Left ventricle myocardium inferior (tissue), 1 donor: ENCODE data around the gene SHROOM1. TPM values are rescaled to one million over a fixed set of nuclear protein-coding genes. Genes with fewer than 3 reads are reported as not detected.

Experiments
- DNase-seq: peaks from one replicate; pipeline ENCODE4 v3.0.0-alpha.2; 2020
- H3K27ac ChIP-seq: fragments of 200-600 bp; replicated peaks from 2 replicates; pipeline ENCODE4 v1.8.0; 2021
- H3K27me3 ChIP-seq: fragments of 200-600 bp; 2 replicates; pipeline ENCODE4 v1.8.0; 2021; ENCODE audit warnings: low read depth
- H3K36me3 ChIP-seq: fragments of 200-600 bp; 2 replicates; pipeline ENCODE4 v1.8.0; 2021
- H3K4me1 ChIP-seq: fragments of 200-600 bp; 2 replicates; pipeline ENCODE4 v1.8.0; 2021
- H3K4me3 ChIP-seq: fragments of 200-600 bp; 2 replicates; pipeline ENCODE4 v1.8.0; 2021; ENCODE audit warnings: mild to moderate bottlenecking, moderate library complexity
- H3K9me3 ChIP-seq: fragments of 200-600 bp; replicated peaks from 2 replicates; pipeline ENCODE4 v1.8.0; 2021
- intact Hi-C: fragments of 100-400 bp; cut with micrococcal nuclease; formaldehyde crosslinking; loops from one replicate; pipeline ENCODE4 v1.11.0; 2022
- total RNA-seq: library from RNA; stranded (reverse); fragmentation: NEBNext Ultra II Directional; extraction: Animal tissue kit (Norgen Biotek cat#: 25700); gene quantifications from one replicate; pipeline ENCODE4 v1.2.1, GENCODE V29; 2021
- TF ChIP-seq, protein P1 (sequence below): fragments of 200-600 bp; IDR thresholded peaks from 2 replicates; pipeline ENCODE4 v1.8.0; 2021; ENCODE audit warnings: antibody characterized with exemption, mild to moderate bottlenecking, borderline replicate concordance
- donor health status: DM: no; HTN: yes; CAD: no; lungs with severe emphysema.

SHROOM1 gene
- total RNA-seq, 1 donor from 2014 or later, result 4.9 TPM

GRCh38 chr5:132777209-132778069 lies 53.0 kb downstream of the SHROOM1 start, which contains the start of gene SEPTIN8:
Gene SEPTIN8 (minus strand): TSS chr5:132777239. CDS start chr5:132777137, 102 bp downstream.
- no peaks in the 10 kb centered on the region for H3K36me3 ChIP-seq
- DNase-seq, result peak; percentile 66
- peaks cover 56% of the 10 kb centered on the region for H3K4me1 ChIP-seq
- no peaks in the 10 kb centered on the region for H3K9me3 ChIP-seq
- H3K4me3 ChIP-seq, result peak within 1 kb of the TSS; percentile 95
- intact Hi-C loops, result no loop called here
- H3K27me3 ChIP-seq, result no peaks in the 10 kb centered on the region
- H3K27ac ChIP-seq, result peak within 1 kb of the TSS; percentile 90
- TF ChIP-seq, protein P1, sequence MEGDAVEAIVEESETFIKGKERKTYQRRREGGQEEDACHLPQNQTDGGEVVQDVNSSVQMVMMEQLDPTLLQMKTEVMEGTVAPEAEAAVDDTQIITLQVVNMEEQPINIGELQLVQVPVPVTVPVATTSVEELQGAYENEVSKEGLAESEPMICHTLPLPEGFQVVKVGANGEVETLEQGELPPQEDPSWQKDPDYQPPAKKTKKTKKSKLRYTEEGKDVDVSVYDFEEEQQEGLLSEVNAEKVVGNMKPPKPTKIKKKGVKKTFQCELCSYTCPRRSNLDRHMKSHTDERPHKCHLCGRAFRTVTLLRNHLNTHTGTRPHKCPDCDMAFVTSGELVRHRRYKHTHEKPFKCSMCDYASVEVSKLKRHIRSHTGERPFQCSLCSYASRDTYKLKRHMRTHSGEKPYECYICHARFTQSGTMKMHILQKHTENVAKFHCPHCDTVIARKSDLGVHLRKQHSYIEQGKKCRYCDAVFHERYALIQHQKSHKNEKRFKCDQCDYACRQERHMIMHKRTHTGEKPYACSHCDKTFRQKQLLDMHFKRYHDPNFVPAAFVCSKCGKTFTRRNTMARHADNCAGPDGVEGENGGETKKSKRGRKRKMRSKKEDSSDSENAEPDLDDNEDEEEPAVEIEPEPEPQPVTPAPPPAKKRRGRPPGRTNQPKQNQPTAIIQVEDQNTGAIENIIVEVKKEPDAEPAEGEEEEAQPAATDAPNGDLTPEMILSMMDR, result peak; percentile 26

GRCh38 chr5:132776938-132777208 lies 53.6 kb downstream of the SHROOM1 start:
- peaks cover 62% of the 10 kb centered on the region for H3K4me1 ChIP-seq
- peak overlapping the region; percentile 95 for H3K4me3 ChIP-seq
- H3K9me3 ChIP-seq, result no peaks in the 10 kb centered on the region
- H3K27me3 ChIP-seq, result no peaks in the 10 kb centered on the region
- no peak for DNase-seq
- H3K27ac ChIP-seq, result peak overlapping the region; percentile 90
- H3K36me3 ChIP-seq, result no peaks in the 10 kb centered on the region
- TF ChIP-seq, protein P1, result no peak
- intact Hi-C loops, result no loop called here

DNA sequence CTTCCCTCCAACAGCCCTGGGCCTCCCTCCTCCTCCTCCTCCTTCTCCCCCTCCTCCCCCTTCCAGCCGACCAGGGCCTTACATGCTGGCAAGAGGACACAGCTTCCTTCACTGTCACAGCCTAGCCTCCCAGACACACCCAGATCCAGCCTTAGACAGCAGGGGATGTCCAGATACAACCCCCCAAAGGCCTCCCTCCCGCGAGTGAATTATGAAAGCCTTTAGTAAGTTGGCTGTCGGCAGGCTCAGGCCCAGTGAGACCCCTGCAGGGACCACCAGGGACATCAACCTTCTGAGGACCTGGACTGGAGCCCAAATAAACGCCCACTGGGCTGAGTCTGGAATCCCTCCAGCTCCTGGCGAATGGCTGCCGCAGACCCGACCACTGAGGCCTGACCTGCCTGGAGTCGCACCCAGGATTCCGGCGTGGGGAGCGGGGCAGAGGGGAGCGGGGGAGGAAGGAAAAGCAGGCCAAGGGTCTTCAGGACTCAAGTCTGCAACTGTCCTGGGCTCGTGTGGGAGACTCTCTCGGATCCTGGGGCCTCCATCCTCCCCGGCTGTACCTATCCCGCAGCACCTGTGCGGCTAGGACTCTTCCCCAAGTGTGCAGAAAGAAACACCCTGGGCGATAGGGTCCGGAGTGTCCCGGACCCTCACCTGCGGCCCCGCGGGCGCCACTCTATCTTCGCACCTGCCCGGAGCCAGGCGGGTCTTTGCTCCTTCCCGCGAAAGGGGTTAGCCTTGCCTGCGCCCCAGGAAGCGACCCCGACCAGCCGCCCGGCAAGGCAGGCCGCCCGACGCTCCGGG lies 54.1 kb downstream of the SHROOM1 start:
- no peaks in the 10 kb centered on the region for H3K9me3 ChIP-seq
- no peaks in the 10 kb centered on the region for H3K27me3 ChIP-seq
- no peaks in the 10 kb centered on the region for H3K36me3 ChIP-seq
- DNase-seq, result peak; percentile 36
- TF ChIP-seq, protein P1, result no peak
- peak overlapping the region; percentile 90 for H3K27ac ChIP-seq
- H3K4me3 ChIP-seq, result peak overlapping the region; percentile 95
- intact Hi-C loops, result no loop called here
- H3K4me1 ChIP-seq, result peaks cover 67% of the 10 kb centered on the region

DNA sequence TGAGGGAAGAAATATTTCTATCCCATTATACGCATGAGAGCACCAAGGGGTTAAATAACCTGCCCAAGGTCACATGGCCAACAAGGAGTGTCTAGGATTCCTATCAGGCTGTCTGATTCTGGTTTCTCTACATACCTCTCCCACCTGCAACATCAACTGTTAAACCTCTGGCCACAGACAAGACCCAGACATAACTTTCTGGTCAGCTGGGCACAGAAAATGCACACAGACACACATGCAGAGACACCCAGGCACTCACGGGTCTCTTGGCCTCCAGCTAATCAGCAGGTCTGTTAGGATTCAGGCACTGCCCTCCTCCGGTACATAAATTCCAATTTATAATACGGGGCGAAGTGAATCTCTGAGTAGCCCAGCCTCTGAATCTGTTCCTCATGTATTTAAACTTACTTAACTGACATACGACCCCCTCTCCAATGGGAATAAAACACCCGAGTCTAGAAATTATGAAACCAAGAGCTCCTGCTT lies 54.9 kb downstream of the SHROOM1 start:
- TF ChIP-seq, protein P1, result no peak
- H3K4me1 ChIP-seq, result peaks cover 75% of the 10 kb centered on the region
- intact Hi-C loops, result no loop called here
- H3K4me3 ChIP-seq, result peak overlapping the region; percentile 95
- no peaks in the 10 kb centered on the region for H3K9me3 ChIP-seq
- no peak for DNase-seq
- no peaks in the 10 kb centered on the region for H3K36me3 ChIP-seq
- no peaks in the 10 kb centered on the region for H3K27me3 ChIP-seq
- peak overlapping the region; percentile 90 for H3K27ac ChIP-seq

- Histone ChIP-seq H3K4me1 (peaks cover 80% of the 10 kb centered on the region), H3K4me3 (peak overlapping the region; percentile 95), H3K36me3 (no peaks in the 10 kb centered on the region), H3K27ac (peak overlapping the region; percentile 90), H3K27me3 (no peaks in the 10 kb centered on the region), H3K9me3 (no peaks in the 10 kb centered on the region)
- intact Hi-C loops, result no loop called here
- no peak for DNase-seq
- TF ChIP-seq, protein P1, result no peak
Measured at GRCh38 chr5:132774896-132775295, 55.6 kb downstream of the SHROOM1 start.
